Panc1 (cell line): Measurements from ENCODE around the gene BTBD18. TPM values are rescaled to one million over a fixed set of nuclear protein-coding genes. Genes with fewer than 3 reads are reported as not detected.
A peak's percentile ranks its signal among the peaks of the same experiment; 100 is the strongest.

Experiments
- ATAC-seq: fragments of 200-7000 bp; cut with Tn5 transposase; 2 replicates; pipeline ENCODE4 v1.9.1; 2020; ENCODE audit warnings: mild to moderate bottlenecking, moderate library complexity
- BruUV-seq: library from RNA; stranded (reverse); fragments of 400-500 nt; replicated peaks from 2 replicates; lab custom pipeline; 2021; lab: Mats Ljungman, UMichigan
- CTCF ChIA-PET: fragments of 300-600 bp; sonication (Branson Sonifier 250); formaldehyde crosslinking; loops from one replicate; lab custom pipeline; 2022; ENCODE audit warnings: antibody characterized with exemption; lab: Charles Lee
- POLR2A ChIA-PET: fragments of 300-600 bp; sonication (Branson Sonifier 250); formaldehyde crosslinking; loops from one replicate; lab custom pipeline; 2022; ENCODE audit warnings: antibody characterized with exemption; lab: Charles Lee
- DNase-seq: peaks from one replicate; pipeline ENCODE4 v3.0.0-alpha.2; 2010; ENCODE audit warnings: low read depth, low spot score
- H3K27ac ChIP-seq: 2 replicates; pipeline ENCODE4 v1.5.1; 2011; ENCODE audit warnings: mild to moderate bottlenecking, low read length, inconsistent platforms
- H3K27me3 ChIP-seq: fragments of 200-500 bp; sonication (Bioruptor generic); 2 replicates; pipeline ENCODE4 v1.6.0; 2014; ENCODE audit warnings: low read length, inconsistent platforms; ENCODE audit not compliant: control insufficient read depth, insufficient read depth
- H3K36me3 ChIP-seq: fragments of 200-500 bp; sonication (Bioruptor generic); 2 replicates; pipeline ENCODE4 v1.5.1; 2014; ENCODE audit warnings: inconsistent platforms, mild to moderate bottlenecking, low read length, moderate library complexity; ENCODE audit not compliant: control insufficient read depth, insufficient read depth
- H3K4me1 ChIP-seq: 2 replicates; pipeline ENCODE4 v1.5.1; 2011; ENCODE audit warnings: inconsistent platforms, mild to moderate bottlenecking, low read length, moderate library complexity; ENCODE audit not compliant: control insufficient read depth, insufficient read depth
- H3K4me3 ChIP-seq, 2 experiments: 2 replicates each; pipeline ENCODE4 v1.5.1; 2011 to 2012; ENCODE audit warnings: low read depth in 2 of 2, low read length in 2 of 2, mild to moderate bottlenecking in 2 of 2, inconsistent platforms in 1 of 2, moderate library complexity in 1 of 2
- H3K9me3 ChIP-seq: fragments of 200-500 bp; sonication (Bioruptor generic); 2 replicates; pipeline ENCODE4 v1.5.1; 2014; ENCODE audit warnings: low read depth, mild to moderate bottlenecking, inconsistent platforms, low read length, moderate library complexity; ENCODE audit not compliant: control insufficient read depth, insufficient read depth
- CTCF ChIP-seq: fragments of 450-650 bp; IDR thresholded peaks from 2 replicates; pipeline ENCODE4 v1.5.1; 2017; ENCODE audit warnings: mild to moderate bottlenecking
- POLR2AphosphoS5 ChIP-seq: IDR thresholded peaks from 2 replicates; pipeline ENCODE4 v1.6.1; 2012; ENCODE audit warnings: mild to moderate bottlenecking, low read depth, low read length, moderate library complexity
- REST ChIP-seq, 2 experiments: IDR thresholded peaks; 2 replicates each; pipeline ENCODE4 v1.6.1; 2011 to 2012; ENCODE audit warnings: low read depth in 2 of 2, control low read depth in 1 of 2, low read length in 1 of 2, mild to moderate bottlenecking in 1 of 2, moderate library complexity in 1 of 2; ENCODE audit not compliant: insufficient read depth in 1 of 2
- SIN3A ChIP-seq: IDR thresholded peaks from 2 replicates; pipeline ENCODE4 v1.6.1; 2012; ENCODE audit warnings: low read depth, mild to moderate bottlenecking, low read length, moderate library complexity, borderline replicate concordance; ENCODE audit not compliant: insufficient read depth
- TCF7L2 ChIP-seq: IDR thresholded peaks from 2 replicates; pipeline ENCODE4 v1.6.1; 2011; ENCODE audit warnings: mild to moderate bottlenecking, low read depth, low read length, inconsistent platforms
- in situ Hi-C: cut with HindIII; loops from 2 replicates; pipeline ENCODE4 v1.10.0; 2016; ENCODE audit warnings: low sequenced_read_pairs, low pct_unique_long_range_greater_than_20kb
- intact Hi-C: fragments of 100-400 bp; cut with micrococcal nuclease; formaldehyde crosslinking; loops from one replicate; pipeline ENCODE4 v1.10.0; 2022; ENCODE audit not compliant: unreplicated experiment
- total RNA-seq: library from RNA; stranded (reverse); gene quantifications from one replicate; pipeline ENCODE4 v1.2.1, GENCODE V29; 2021; ENCODE audit not compliant: unreplicated experiment

BTBD18 gene
- total RNA-seq, 1 experiment from 2014 or later = not detected

- DNase-seq = no peak
- no peaks in the 10 kb centered on the region for H3K27me3 ChIP-seq
- in situ Hi-C loops = no loop called here
- BruUV-seq = TSS peak; percentile 86
- peaks cover 7% of the 10 kb centered on the region for H3K36me3 ChIP-seq
- peak overlapping the region; percentile 95 for H3K27ac ChIP-seq
- peaks cover 17% of the 10 kb centered on the region; the same call in 1 of the 2 replicates for H3K4me1 ChIP-seq
- H3K4me3 ChIP-seq = peak overlapping the region; percentile 98
- intact Hi-C loops = no loop called here
- CTCF ChIA-PET = no interaction called here
- H3K9me3 ChIP-seq = no peaks in the 10 kb centered on the region
- TF ChIP-seq CTCF = no peak
- no peak for TF ChIP-seq REST (IDR thresholded peaks at IDR 0.05; ENCODE audit: insufficient read depth in 1 of 2, low read depth in 2 of 2, low read length in 1 of 2)
- TF ChIP-seq SIN3A = no peak
- TF ChIP-seq POLR2AphosphoS5 = no peak
- TF ChIP-seq TCF7L2 = no peak
- ATAC-seq = no peak
- POLR2A ChIA-PET = no interaction called here
Observed at GRCh38 chr11:57713835-57714234, 37.8 kb downstream of the BTBD18 start.

- ATAC-seq (peak; percentile 94), DNase-seq (peak; percentile 97)
- Histone ChIP-seq H3K36me3 (peaks cover 7% of the 10 kb centered on the region), H3K4me1 (peaks cover 17% of the 10 kb centered on the region; the same call in 1 of the 2 replicates), H3K4me3 (peak within 1 kb of the TSS; percentile 98), H3K27ac (peak within 1 kb of the TSS; percentile 95), H3K9me3 (no peaks in the 10 kb centered on the region), H3K27me3 (no peaks in the 10 kb centered on the region)
- TF ChIP-seq POLR2AphosphoS5 (peak; percentile 21; the same call in 1 of the 2 replicates), CTCF (no peak), REST (IDR thresholded peaks at IDR 0.05; ENCODE audit: insufficient read depth in 1 of 2, low read depth in 2 of 2, low read length in 1 of 2) (0 out of 4 replicates have a peak, but pooled peaks of 1 of the 2 experiments have one; percentile 27), SIN3A (0 out of 2 replicates have a peak, but pooled peaks have one; percentile 31), TCF7L2 (0 out of 2 replicates have a peak, but pooled peaks have one; percentile 14)
- intact Hi-C loops = no loop called here
- ChIA-PET POLR2A (interaction anchor here (0.6 kb wide), 2 partner anchors 21 to 147 kb away, joined by 3 read pairs; no protein-coding TSS in a partner anchor), CTCF (no interaction called here)
- in situ Hi-C loops = no loop called here
- BruUV-seq = no TSS peak
Observed at GRCh38 chr11:57712256-57713150, 39.1 kb downstream of the BTBD18 start, which contains the start of gene TMX2. TMX2 (plus strand) TSS chr11:57712593; CDS start chr11:57712619, 26 bp downstream.
